ENCODE measurements around the gene ACP2.

GRCh38 chr11:47235163-47235562 lies 13.5 kb downstream of the ACP2 start:
- no peak for TF ChIP-seq POLR2A (IDR thresholded peaks at IDR 0.05)
- TF ChIP-seq POLR2AphosphoS5 (IDR thresholded peaks at IDR 0.05), result no peak
- TF ChIP-seq CTCF (IDR thresholded peaks at IDR 0.05), result no peak
